Tongue (tissue), 2 donors: ENCODE results near the gene DMRTC1B. TPM values are rescaled to one million over a fixed set of nuclear protein-coding genes. Genes with fewer than 3 reads are reported as not detected.
"Not testable (repeated sequence)": the region's sequence is repeated elsewhere in the genome, so short reads cannot be mapped to it uniquely, and the experiment has no call there.

Experiments used
- DNase-seq: peaks from one replicate; pipeline ENCODE4 v3.0.0-alpha.2; 2015
- total RNA-seq: library from RNA; depleted of rRNA; stranded (reverse); fragments of >200 nt; gene quantifications from one replicate; pipeline ENCODE4 v1.2.3, GENCODE V29; 2014

DMRTC1B gene, protein sequence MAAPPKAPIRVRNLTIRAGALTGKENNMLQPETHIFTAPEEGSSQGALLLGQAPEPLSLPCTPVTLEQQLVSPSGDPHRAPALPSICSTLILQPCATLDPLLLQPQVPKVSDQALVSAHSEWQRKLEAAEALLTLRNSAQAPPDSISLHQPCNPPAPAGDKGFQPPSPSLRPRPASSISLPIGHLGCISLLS
- not detected for total RNA-seq

DNA sequence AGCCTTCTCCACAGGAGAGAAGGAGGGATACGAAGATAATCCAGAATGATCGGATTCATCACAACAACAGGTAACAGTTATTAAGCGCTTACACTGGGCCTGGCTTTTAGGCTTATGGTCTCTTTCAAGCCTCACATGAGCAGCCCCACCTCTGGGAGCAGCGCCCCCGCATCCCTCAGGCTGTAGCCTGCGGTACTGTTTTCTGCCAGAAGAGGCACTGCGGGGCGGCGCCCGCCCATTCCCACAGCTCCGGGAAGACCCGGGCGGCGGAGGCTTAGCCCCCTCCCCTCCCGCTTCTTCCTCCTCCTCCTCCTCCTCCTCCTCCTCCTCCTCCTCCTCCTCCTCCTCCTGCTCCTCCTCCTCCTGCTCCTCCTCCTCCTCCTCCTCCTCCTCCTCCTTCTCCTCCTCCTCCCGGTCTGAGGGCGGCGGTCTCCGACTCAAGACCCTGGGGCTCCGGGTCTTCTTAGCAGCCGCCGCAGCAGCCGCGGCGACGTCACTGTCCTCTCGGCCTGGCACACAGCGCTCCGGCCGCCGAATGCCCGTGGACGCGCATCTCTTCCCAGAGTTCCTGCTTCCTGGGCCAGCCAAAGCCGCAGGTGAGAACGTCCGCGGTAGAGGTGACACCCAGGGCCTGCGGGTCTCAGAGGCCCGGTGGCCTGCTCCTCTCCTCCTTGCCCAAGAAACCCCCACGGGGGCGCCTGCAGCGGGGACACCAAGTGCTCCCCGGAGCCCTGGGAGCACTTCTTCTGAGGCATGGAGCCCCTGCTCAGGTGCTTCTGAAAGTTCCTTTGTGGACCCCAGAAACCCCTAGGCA lies at the start of gene DMRTC1B:
TSS of gene DMRTC1B (plus strand) at position 238 of the 814 bp plus-strand sequence. CDS start 68,246 bp downstream, outside the sequence.
- DNase-seq = not testable (repeated sequence)

- DNase-seq = no peak
Observed at GRCh38 chrX:72727846-72728245, 48.8 kb upstream of the DMRTC1B start.

- DNase-seq = not testable (repeated sequence)
Observed at GRCh38 chrX:72733636-72734035, 43.1 kb upstream of the DMRTC1B start.

- DNase-seq = no peak
Observed at GRCh38 chrX:72735561-72735960, 41.1 kb upstream of the DMRTC1B start.

DNA sequence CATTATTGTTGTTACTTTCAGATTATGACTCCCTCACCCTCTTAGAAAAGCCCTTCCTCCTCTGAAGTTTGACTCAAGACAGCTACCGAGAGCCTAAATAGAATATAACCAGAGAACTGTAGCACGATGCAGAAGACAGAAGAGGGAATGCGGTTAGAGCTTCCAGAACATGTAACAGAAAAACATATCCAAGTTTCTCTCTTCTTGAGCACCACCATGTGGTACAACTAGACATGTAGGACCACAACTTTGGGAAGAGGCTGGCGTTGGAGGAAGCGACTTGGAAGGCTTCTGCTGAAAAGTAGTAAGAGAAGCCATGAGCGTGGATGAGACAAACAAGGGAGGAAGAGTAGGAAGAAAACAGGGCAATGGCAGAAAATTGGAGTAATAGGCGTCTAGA lies 31.1 kb upstream of the DMRTC1B start:
- DNase-seq = not testable (repeated sequence)

GRCh38 chrX:72748545-72748944 lies 28.1 kb upstream of the DMRTC1B start:
- DNase-seq = not testable (repeated sequence)

DNA sequence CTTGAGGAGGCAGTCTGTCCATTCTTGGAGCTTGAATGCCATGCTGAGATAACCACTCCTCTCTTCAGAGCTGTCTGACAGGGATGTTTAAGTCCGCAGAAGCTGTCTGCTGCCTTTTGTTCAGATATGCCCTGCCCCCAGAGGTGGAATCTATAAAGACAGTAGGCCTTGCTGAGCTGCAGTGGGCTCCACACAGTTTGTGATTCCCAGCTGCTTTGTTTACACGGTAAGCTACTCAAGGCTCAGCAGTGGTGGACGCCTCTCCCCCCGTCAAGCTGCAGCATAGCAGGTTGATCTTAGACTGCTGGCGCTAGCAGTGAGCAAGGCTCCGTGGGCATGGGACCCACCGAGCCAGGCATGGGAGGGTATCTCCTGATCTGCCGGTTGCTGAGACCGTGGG lies 16.2 kb upstream of the DMRTC1B start:
- DNase-seq = not testable (repeated sequence)

DNA sequence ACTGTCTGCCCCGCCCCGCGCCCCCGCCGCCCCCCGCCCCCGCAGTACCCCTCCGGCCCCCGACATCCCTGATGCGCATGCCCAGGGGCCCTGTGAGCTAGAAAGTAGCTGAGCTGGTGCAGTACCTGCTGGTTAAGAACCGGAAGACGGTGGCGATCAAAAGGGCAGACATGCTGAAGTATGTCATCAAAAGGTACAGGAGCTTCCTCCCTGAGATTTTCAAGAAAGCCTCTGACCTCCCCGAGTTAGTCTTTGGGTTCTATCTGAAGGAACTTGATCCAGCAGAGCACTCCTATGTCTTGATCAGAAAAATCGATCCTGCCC lies 739 bp downstream of the DMRTC1B start:
- not testable (repeated sequence) for DNase-seq

GRCh38 chrX:72778146-72778545 lies 1.5 kb downstream of the DMRTC1B start:
- not testable (repeated sequence) for DNase-seq

GRCh38 chrX:72782560-72782959 lies 5.9 kb downstream of the DMRTC1B start, which contains the start of gene FAM236B:
TSS of gene FAM236B (minus strand) at chrX:72782660. CDS start at chrX:72782560, 100 bp downstream.
- DNase-seq = not testable (repeated sequence)

- not testable (repeated sequence) for DNase-seq
Observed at GRCh38 chrX:72783365-72783936, 6.8 kb downstream of the DMRTC1B start.

DNA sequence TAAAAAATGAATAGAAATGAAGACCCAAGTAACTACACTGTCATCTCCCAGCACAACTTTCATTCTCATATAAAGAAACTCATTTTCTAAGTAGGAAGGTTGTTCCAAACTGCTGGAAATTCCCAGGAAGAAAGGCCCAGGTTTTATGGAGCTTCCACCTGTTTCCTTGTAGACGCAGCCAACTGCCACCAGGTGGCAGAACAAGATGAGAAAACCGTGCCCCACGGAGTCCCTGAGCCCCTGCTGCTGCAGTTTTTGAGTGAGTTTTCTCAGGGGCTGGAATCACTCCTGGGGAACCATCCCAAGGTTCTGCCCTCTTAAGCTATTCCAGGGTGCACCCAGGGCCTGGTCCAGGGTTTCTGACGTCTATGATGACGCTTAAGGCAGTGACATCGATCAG lies 7.3 kb downstream of the DMRTC1B start:
- DNase-seq = not testable (repeated sequence)

DNA sequence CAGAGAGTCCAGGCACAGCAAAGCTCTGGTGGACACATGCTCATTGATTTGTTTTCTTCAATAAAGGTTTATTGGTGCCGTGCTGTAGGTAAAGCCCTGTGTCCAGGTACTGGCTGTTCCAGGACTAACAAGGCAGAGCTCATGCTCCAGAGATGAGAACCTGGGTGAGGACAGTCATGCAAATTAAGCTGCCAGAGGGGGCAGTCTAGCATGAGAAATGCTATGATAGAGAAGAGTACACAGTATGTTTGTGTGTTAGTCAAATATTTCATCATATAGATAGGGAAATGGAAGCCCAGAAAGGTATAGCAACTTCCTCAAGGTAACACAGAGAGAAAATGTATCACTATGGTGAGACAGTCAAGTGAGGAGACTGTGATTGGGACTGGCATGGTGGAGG lies 11.5 kb downstream of the DMRTC1B start:
- not testable (repeated sequence) for DNase-seq

DNA sequence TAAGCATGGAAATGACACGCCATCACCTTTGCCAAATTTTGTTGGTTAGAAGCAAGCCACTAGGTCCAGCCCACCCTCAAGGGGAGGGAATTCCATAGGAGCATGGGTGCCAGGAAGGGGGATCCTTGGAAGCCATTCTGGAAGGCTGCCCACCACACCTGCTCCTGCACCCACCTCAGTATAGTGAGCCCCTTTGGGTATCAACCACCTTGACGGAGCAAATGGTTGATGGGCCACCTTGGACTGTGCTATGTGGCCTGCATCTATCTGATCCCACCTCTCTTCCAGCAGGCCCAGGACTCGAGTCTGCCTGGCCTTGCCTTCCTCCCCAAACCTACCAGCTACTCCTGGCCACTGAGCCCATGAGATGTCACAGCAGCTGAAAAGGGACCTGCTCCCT lies 13.7 kb downstream of the DMRTC1B start:
- DNase-seq = not testable (repeated sequence)

DNA sequence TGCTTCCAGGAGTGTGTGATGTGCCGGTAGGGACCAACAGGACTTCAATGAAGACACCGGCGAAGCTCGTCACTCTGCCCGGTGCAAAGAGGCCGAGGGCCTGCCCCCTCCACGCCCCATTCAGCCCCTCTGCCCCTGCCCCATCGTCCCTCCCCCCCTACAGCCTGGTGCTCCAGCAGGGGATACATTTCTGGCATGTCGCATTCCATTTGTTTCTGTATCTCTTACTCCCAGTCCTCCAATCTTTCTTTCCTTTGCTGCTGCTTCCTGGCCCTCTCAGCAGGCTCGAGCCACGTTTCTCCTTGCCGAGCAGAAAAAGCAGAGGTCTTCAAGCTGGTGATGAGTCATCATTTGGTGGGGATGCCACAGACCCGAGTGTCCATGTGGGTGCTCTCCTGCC lies 31.4 kb downstream of the DMRTC1B start, which contains the start of gene FAM236D:
TSS of gene FAM236D (minus strand) at position 101 of the 400 bp plus-strand sequence. CDS start at position 1, 100 bp downstream.
- DNase-seq = not testable (repeated sequence)

GRCh38 chrX:72830701-72831100 lies 54.0 kb downstream of the DMRTC1B start:
- not testable (repeated sequence) for DNase-seq

- not testable (repeated sequence) for DNase-seq
Observed at GRCh38 chrX:72837532-72837931, 60.8 kb downstream of the DMRTC1B start.

DNA sequence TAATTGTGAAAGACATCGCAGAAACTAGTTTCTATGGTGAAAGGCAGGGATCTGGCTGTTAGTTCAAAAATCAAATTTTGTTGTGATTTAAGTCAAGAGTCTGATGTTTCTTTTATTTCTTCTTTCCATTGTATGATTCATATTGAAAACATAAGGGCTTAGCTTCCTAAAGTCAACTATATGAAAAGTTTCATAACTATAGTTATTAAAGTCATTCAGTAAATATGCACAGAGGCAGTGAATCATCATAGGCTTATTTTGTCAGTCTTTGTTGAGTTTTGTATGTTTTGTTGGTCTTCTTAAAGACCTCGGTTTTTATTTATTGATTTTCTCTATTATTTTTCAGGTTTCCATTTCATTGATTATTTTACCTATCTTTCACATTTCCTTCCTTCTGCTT lies 106.2 kb downstream of the DMRTC1B start:
- not testable (repeated sequence) for DNase-seq

GRCh38 chrX:72889740-72890139 lies 113.0 kb downstream of the DMRTC1B start:
- DNase-seq = not testable (repeated sequence)
